Peyer's patch (tissue), 4 donors: ENCODE data around the gene DAPK3. TPM values are rescaled to one million over a fixed set of nuclear protein-coding genes. Genes with fewer than 3 reads are reported as not detected.
"Not testable (repeated sequence)": the region's sequence is repeated elsewhere in the genome, so short reads cannot be mapped to it uniquely, and the experiment has no call there.

ENCODE experiments used
- DNase-seq, 3 donors: peaks; one replicate each; pipeline ENCODE4 v3.0.0-alpha.2; 2017 to 2019
- H3K27ac ChIP-seq, 4 donors: fragments of 200-600 bp; sonication (generic); one replicate each; pipeline ENCODE4 v1.5.1; 2016 to 2019
- H3K27me3 ChIP-seq, 2 donors: fragments of 200-600 bp; sonication (generic); one replicate each; pipeline ENCODE4 v1.5.1; 2019
- H3K36me3 ChIP-seq, 3 donors: fragments of 200-600 bp; sonication (generic); one replicate each; pipeline ENCODE4 v1.5.1; 2016 to 2019
- H3K4me1 ChIP-seq, 4 donors: fragments of 200-600 bp; sonication (generic); one replicate each; pipeline ENCODE4 v1.5.1; 2016 to 2019
- H3K4me3 ChIP-seq, 4 donors: fragments of 200-600 bp; sonication (generic); 1 replicate in 3 of 4; 2 replicates in 1 of 4; pipeline ENCODE4 v1.5.1; 2016 to 2019; ENCODE audit warnings: mild to moderate bottlenecking in 1 of 4
- H3K9me3 ChIP-seq, 4 donors: fragments of 200-600 bp; sonication (generic); one replicate each; pipeline ENCODE4 v1.5.1; 2016 to 2019; ENCODE audit warnings: mild to moderate bottlenecking in 1 of 4
- POLR2A ChIP-seq, 2 donors: fragments of 450-650 bp; IDR thresholded peaks; one replicate each; pipeline ENCODE4 v1.5.1; 2017; ENCODE audit warnings: antibody characterized with exemption in 2 of 2, mild to moderate bottlenecking in 2 of 2, moderate library complexity in 2 of 2
- total RNA-seq, 4 donors: library from RNA; depleted of rRNA; stranded (reverse); fragments of >200 nt; gene quantifications; one replicate each; pipeline ENCODE4 v1.1.0, GENCODE V29; 2016
- TF ChIP-seq, protein P1 (sequence below), 6 experiments: fragments of 450-650 bp in 4 of 6; fragments of 200-600 bp in 2 of 6; sonication (generic) in 1 of 6; IDR thresholded peaks; one replicate each; pipeline ENCODE4 v1.5.1; 2017 to 2019; ENCODE audit warnings: antibody characterized with exemption in 6 of 6, mild to moderate bottlenecking in 3 of 6, moderate library complexity in 1 of 6

DAPK3 gene
- total RNA-seq, 4 donors from 2014 or later: 61.3 to 106 (median 88.1) TPM

DNA sequence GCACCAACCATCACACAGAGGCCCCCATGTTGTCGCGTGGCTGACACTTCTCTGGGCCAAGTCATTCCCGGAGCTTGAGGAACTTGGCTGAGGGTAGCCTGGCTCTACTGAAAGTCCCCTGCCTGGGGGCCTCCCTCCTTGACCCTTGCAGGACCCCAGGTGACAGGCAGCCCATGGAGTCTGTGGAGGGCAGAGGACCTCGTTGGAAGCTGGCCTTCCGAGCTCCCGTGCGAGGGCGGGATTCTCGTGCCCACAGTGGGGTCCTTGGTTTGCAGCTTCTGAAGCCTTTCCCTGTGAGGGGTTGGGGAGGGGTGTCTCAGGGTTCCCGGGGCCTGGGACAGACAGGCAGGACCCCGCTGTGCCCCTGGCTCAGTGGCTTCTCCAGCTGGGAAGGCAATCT, 21.6 kb downstream of the DAPK3 start:
- H3K36me3 ChIP-seq: no peaks in the 10 kb centered on the region
- peaks cover 0 to 11% (median 0%) of the 10 kb centered on the region in 4 donors for H3K4me1 ChIP-seq
- DNase-seq: no peak
- no peaks in the 10 kb centered on the region for H3K27me3 ChIP-seq
- TF ChIP-seq, protein P1, sequence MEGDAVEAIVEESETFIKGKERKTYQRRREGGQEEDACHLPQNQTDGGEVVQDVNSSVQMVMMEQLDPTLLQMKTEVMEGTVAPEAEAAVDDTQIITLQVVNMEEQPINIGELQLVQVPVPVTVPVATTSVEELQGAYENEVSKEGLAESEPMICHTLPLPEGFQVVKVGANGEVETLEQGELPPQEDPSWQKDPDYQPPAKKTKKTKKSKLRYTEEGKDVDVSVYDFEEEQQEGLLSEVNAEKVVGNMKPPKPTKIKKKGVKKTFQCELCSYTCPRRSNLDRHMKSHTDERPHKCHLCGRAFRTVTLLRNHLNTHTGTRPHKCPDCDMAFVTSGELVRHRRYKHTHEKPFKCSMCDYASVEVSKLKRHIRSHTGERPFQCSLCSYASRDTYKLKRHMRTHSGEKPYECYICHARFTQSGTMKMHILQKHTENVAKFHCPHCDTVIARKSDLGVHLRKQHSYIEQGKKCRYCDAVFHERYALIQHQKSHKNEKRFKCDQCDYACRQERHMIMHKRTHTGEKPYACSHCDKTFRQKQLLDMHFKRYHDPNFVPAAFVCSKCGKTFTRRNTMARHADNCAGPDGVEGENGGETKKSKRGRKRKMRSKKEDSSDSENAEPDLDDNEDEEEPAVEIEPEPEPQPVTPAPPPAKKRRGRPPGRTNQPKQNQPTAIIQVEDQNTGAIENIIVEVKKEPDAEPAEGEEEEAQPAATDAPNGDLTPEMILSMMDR (IDR thresholded peaks at IDR 0.05): no peak
- TF ChIP-seq POLR2A (IDR thresholded peaks at IDR 0.05): no peak
- no peaks in the 10 kb centered on the region for H3K9me3 ChIP-seq
- no peak overlapping the region for H3K27ac ChIP-seq
- no peak overlapping the region for H3K4me3 ChIP-seq

DNA sequence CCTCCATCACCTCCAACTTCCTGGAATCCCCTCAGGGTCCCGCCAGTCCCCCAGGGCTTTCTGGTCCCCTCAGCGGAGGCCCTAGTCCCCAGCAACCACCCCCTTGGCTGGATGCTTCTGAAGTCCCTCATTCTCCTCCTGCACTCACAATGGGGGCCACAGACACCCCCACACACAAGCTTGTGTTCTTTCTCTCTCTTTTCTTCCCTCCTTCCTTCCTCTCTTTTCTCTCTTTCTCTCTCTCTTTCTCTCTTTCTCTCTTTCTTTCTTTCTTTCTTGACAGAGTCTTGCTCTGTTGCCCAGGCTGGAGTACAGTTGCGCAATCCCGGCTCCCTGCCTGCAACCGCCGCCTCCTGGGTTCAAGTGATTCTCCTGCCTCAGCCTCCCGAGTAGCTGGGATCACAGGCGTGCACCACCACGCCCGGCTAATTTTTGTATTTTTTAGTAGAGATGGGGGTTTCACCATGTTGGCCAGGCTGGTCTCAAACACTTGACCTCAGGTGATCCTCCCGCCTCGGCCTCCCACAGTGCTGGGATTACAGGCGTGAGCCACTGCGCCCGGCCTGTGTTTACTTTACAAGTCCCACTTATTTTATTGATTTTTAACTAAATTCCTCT, 23.5 kb downstream of the DAPK3 start:
- H3K4me3 ChIP-seq, H3K9me3 ChIP-seq, DNase-seq, H3K27ac ChIP-seq, H3K27me3 ChIP-seq, H3K36me3 ChIP-seq: not testable (repeated sequence)
- peaks cover 0 to 11% (median 0%) of the 10 kb centered on the region in 4 donors for H3K4me1 ChIP-seq

DNA sequence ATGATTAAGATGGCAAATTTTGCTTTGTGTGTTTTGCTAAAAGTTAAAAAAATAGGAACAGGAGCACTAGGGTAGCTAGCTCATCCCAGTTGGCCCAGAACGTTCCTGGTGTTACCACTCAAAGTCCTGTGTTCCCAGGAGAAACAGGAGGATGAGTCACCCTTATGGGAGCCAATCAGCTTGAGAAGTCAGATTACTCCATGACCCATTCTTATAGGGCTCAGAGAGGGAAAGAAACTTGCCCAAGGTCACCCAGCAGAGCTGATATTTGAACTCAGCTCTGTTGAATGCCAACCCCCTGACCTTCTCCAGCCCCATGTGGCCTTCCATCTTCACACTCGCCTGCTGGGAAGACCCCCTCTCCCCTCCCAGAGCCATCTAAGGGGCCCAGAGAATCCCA, 25.1 kb downstream of the DAPK3 start:
- Histone ChIP-seq H3K36me3 (no peaks in the 10 kb centered on the region), H3K9me3 (no peaks in the 10 kb centered on the region), H3K4me3 (no peak overlapping the region), H3K27me3 (no peaks in the 10 kb centered on the region), H3K27ac (no peak overlapping the region), H3K4me1 (peaks cover 0 to 6% (median 0%) of the 10 kb centered on the region in 4 donors)
- DNase-seq: no peak
- TF ChIP-seq, protein P1 (IDR thresholded peaks at IDR 0.05): no peak

DNA sequence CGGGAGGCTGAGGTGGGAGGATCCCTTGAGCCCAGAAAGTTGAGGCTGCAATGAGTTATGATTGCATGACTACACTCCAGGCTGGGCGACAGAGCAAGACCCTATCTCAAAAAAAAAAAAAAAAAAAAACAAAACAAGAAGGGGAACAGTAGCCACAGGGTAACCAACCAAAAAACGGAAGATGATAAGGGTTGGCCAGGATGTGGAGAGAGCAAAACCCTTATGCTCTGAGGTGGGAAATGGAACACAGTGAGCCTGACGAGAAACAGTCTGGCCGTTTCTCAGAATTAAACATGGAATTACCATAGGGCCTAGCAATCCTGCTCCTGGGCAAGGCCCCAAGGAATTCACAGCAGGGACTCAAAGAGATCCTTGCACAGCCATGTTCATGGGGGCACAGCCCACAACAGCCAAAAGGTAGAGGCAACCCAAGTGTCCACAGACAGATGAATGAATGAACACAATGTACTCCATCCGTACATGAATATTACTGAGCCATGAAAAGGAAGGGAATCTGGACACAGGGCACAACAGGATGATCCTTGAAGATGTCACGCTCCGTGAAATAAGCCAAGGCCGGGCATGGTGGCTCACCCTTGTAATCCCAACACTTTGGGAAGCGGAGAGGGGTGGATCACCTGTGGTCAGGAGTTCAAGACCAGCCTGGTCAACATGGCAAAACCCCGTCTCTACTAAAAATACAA, 26.7 kb downstream of the DAPK3 start:
- no peak for DNase-seq
- no peaks in the 10 kb centered on the region for H3K9me3 ChIP-seq
- no peaks in the 10 kb centered on the region for H3K36me3 ChIP-seq
- H3K4me1 ChIP-seq: no peaks in the 10 kb centered on the region
- no peak overlapping the region for H3K27ac ChIP-seq
- H3K27me3 ChIP-seq: no peaks in the 10 kb centered on the region
- TF ChIP-seq POLR2A (IDR thresholded peaks at IDR 0.05): no peak
- TF ChIP-seq, protein P1 (IDR thresholded peaks at IDR 0.05): no peak
- no peak overlapping the region for H3K4me3 ChIP-seq

DNA sequence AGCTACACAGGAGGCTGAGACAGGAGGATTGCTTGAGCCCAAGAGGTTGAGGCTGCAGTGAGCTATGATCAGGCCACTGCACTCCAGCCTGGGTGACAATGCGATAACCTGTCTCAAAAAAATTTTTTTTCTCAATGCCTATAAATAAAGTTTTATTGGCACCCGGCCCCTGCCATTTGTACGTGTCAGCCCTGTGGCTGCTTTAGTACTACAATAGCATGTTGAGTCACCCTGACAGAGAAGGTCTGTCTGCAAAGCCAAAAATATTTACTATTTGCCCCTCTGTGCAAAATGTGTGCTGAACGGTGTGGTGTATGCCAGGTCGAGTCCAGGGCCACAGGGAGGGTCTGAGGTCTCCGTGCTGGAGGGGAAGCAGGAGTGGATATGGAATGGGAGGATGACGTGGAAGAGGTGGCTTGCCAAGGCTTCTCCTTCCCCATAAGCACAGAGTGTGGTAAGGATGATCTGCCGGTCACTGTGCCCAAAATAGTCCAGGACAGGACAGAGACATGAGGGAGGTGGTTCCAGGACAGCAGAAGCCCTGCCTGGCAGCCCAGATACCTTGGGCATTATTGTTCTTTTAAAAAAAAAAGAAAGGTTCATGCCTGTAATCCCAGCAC, 28.0 kb downstream of the DAPK3 start:
- TF ChIP-seq POLR2A (IDR thresholded peaks at IDR 0.05): no peak
- TF ChIP-seq, protein P1 (IDR thresholded peaks at IDR 0.05): no peak
- no peaks in the 10 kb centered on the region for H3K4me1 ChIP-seq
- no peaks in the 10 kb centered on the region for H3K27me3 ChIP-seq
- H3K27ac ChIP-seq: no peak overlapping the region
- H3K4me3 ChIP-seq: no peak overlapping the region
- no peaks in the 10 kb centered on the region for H3K9me3 ChIP-seq
- no peaks in the 10 kb centered on the region for H3K36me3 ChIP-seq
- no peak for DNase-seq

DNA sequence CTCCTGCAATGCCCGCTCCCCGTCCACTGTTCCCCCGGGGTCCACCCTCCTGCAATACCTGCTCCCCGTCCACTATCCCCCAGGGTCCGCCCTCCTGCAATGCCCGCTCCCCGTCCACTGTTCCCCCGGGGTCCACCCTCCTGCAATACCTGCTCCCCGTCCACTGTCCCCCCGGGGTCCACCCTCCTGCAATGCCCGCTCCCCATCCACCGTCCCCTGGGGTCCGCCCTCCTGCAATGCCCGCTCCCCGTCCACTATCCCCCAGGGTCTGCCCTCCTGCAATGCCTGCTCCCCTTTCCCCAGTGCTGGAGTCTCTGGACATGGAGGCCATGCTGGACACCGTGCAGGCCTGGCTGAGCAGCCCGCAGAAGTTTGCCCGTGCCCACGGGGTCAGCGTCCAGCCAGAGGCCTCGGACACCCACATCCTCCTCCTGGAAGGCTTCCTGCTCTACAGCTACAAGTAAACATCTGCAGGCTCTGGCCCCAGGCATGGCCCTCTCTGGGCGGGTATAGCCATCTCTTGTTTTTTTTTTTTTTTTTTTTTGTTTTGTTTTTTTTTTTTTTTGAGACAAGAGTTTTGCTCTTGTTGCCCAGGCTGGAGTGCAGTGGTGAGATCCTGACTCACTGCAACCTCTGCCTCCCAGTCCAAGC, 32.5 kb downstream of the DAPK3 start:
- not testable (repeated sequence) for H3K27me3 ChIP-seq, H3K9me3 ChIP-seq, H3K4me3 ChIP-seq, H3K36me3 ChIP-seq, H3K27ac ChIP-seq, DNase-seq, H3K4me1 ChIP-seq
